GM23338 (cell line): ENCODE results near the gene S100A8.

ENCODE experiments used
- CREB1 ChIP-seq: fragments of 250-450 bp; sonication (Bioruptor Pico); IDR thresholded peaks from 2 replicates; pipeline ENCODE4 v1.5.0; 2020; ENCODE audit warnings: low read depth, mild to moderate bottlenecking, moderate library complexity
- CTCF ChIP-seq, 2 experiments: fragments of 200-600 bp in 1 of 2; sonication (generic) in 1 of 2; conservative IDR thresholded peaks; 2 replicates each; pipeline versions ENCODE4 v1.5.1 to v1.6.1; 2016 to 2017; ENCODE audit warnings: antibody characterized with exemption in 2 of 2, low read depth in 2 of 2, mild to moderate bottlenecking in 2 of 2, moderate library complexity in 1 of 2
- EZH2 ChIP-seq: fragments of 200-600 bp; sonication (generic); IDR thresholded peaks from one replicate; pipeline ENCODE4 v1.8.0; 2017; ENCODE audit warnings: antibody characterized with exemption, mild to moderate bottlenecking, low read depth; ENCODE audit not compliant: unreplicated experiment
- EZH2phosphoT487 ChIP-seq: fragments of 200-600 bp; sonication (generic); IDR thresholded peaks from one replicate; pipeline ENCODE4 v1.8.1; 2018; ENCODE audit warnings: antibody characterized with exemption; ENCODE audit not compliant: unreplicated experiment
- JUNB ChIP-seq: IDR thresholded peaks from one replicate; pipeline ENCODE4 v1.6.1; 2016; ENCODE audit warnings: antibody characterized with exemption; ENCODE audit not compliant: unreplicated experiment
- NANOG ChIP-seq: IDR thresholded peaks from 2 replicates; pipeline ENCODE4 v1.6.1; 2016; ENCODE audit warnings: antibody characterized with exemption, borderline replicate concordance
- POLR2AphosphoS5 ChIP-seq: IDR thresholded peaks from 2 replicates; pipeline ENCODE4 v1.6.1; 2016; ENCODE audit warnings: antibody characterized with exemption, low read depth
- REST ChIP-seq: IDR thresholded peaks from one replicate; pipeline ENCODE4 v1.6.1; 2018; ENCODE audit warnings: antibody characterized with exemption; ENCODE audit not compliant: unreplicated experiment
- STAT1 ChIP-seq: IDR thresholded peaks from one replicate; pipeline ENCODE4 v1.6.1; 2016; ENCODE audit warnings: antibody characterized with exemption; ENCODE audit not compliant: unreplicated experiment
- ZNF462 ChIP-seq: fragments of 250-450 bp; sonication (Bioruptor Pico); IDR thresholded peaks from 2 replicates; pipeline ENCODE4 v1.5.0; 2020; ENCODE audit warnings: mild to moderate bottlenecking, moderate library complexity

GRCh38 chr1:153364766-153365666, 25.9 kb downstream of the S100A8 start:
- TF ChIP-seq CTCF (conservative IDR thresholded peaks at IDR 0.05; ENCODE audit: low read depth in 2 of 2): no peak
- no peak for TF ChIP-seq ZNF462 (CRISPR knock-in tag)
- no peak for TF ChIP-seq EZH2
- TF ChIP-seq POLR2AphosphoS5: no peak
- TF ChIP-seq REST: no peak
- no peak for TF ChIP-seq EZH2phosphoT487
- no peak for TF ChIP-seq NANOG
- no peak for TF ChIP-seq CREB1
- no peak for TF ChIP-seq JUNB
- TF ChIP-seq STAT1: no peak
